ENCODE measurements around the gene SSUH2. TPM values are rescaled to one million over a fixed set of nuclear protein-coding genes. Genes with fewer than 3 reads are reported as not detected.
"Not testable (repeated sequence)": the region's sequence is repeated elsewhere in the genome, so short reads cannot be mapped to it uniquely, and the experiment has no call there.

Gene SSUH2
- total RNA-seq, 1 experiment from 2014 or later = 0.24 TPM

DNA sequence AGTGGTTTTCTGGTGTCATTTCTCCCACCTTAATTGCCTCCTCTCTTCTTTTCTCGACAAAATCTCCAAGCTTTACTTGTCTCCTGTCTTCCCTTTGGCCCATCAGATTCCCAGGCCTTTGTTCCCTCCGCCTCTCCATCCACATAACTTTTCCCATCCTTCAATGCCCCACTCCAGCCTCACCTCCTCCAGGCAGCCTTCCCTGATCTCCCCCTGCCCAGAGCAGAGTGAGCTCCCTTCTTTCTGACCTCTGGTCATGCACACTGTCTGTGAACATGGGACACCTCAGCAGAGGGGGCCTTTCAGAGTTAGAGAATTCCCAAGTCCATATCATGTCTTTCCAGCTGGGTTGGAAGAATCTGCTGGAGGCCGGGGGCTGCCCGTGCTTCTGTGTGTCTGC is 14.6 kb upstream of the SSUH2 start:
- DNase-seq (ENCODE audit: low read depth) = no peak

- peak; percentile 59 for DNase-seq (ENCODE audit: low read depth)
Measured at GRCh38 chr3:8658306-8659212, 14.0 kb upstream of the SSUH2 start.

DNA sequence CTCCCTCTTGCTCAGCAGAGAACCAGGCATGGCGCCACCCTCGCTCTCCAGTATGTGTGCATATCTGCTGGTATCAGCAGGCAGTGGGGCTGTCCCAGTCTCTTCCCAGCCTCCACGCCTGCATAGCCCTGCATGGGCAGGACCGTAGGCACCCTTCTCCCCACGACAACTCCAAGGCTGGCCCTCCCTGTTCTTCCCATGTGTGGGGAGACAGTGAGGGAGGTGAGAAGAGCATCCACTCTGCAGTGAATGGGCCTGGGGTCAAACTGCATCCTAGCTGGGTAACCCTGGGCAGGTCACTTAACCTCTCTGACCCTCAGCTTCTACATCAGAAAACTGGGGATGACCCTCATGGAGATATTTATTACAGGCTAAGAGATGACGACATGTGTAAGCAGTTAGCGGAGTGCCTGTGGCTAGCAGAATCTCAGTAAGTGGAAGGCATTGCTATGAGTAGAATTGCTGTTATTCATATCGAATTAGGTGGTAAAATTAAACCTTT is 13.3 kb upstream of the SSUH2 start:
- DNase-seq (ENCODE audit: low read depth) = no peak

DNA sequence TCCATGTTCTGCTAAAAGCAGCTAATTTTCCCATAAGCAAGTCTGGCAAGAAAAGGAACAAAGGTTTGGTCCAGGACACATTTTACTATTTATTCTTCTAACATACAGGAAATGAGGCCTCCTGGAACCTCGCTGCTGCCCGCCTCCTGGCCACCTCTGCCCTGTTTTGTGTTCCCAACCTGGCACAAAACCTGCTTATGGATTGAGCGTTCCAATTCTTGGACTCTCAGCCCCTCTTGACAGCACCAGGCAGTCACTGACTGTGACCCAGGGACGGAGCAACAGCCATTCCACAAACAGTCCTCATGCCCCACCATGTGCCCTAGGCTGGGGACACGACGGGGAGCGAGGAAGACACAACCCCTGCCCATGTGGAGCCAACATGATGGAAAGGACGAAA is 11.6 kb upstream of the SSUH2 start:
- no peak for DNase-seq (ENCODE audit: low read depth)

- no peak for DNase-seq (ENCODE audit: low read depth)
Measured at GRCh38 chr3:8655387-8655835, 10.8 kb upstream of the SSUH2 start.

- not testable (repeated sequence) for DNase-seq (ENCODE audit: low read depth)
Measured at GRCh38 chr3:8654572-8655329, 10.2 kb upstream of the SSUH2 start.

DNA sequence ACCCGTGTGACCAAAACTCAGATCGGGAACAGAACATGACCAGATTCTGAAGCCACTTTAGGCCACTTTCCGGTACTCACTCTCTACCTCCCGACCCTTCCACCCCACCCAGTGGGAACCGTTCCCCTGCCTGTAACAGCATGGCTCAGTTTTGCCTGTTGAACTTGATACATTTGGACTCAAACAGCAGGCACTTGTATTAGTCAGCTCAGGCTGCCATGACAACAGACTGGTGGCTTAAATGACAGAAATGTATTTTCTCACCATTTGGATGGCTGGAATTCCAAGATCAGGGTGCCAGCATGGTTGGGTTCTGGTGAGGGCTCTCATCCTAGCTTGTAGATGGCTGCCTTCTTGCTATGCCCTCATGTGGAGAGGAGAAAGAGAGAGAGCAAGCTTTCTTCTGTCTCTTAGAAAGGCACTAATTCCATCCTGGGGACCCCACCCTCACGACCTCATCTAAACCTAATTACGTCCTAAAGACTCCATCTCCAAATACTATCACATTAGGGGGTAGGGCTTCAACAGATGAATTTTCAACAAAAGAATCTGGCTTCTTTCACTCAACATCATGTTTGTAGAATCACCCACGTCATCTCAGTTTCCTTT is 9.3 kb upstream of the SSUH2 start:
- peak; percentile 14 for DNase-seq (ENCODE audit: low read depth)

DNA sequence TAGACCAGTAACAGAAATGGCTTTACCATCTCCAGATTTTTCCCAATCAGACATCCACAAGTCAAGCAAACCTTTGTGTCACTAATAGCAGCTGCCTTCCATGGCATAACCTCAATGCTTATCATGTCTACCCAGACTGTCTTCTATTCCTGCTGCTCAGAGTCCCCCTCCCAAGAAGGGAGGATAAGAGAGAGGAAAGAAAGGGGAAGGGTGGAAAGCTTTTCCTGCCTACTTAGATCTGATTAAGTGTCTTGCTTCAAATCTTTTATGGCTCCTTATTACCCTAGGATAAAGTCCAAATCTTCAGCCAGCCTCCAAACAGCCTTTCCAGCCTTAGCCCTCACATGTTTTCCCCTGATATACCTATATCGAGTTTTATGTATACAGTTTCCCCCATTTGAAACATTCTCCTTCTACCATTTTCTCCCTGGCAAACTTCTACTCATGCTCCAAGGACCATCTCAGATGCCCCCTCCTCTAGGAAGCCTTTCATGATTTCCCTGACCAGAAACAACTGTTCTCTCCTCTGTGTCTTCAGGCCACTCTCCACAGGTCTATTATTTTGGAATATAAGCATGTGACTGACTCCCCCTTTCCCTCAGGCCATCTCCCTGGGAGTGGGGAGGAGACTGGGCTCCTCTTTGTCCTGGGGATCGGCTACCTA is 7.9 kb upstream of the SSUH2 start:
- no peak for DNase-seq (ENCODE audit: low read depth)

DNA sequence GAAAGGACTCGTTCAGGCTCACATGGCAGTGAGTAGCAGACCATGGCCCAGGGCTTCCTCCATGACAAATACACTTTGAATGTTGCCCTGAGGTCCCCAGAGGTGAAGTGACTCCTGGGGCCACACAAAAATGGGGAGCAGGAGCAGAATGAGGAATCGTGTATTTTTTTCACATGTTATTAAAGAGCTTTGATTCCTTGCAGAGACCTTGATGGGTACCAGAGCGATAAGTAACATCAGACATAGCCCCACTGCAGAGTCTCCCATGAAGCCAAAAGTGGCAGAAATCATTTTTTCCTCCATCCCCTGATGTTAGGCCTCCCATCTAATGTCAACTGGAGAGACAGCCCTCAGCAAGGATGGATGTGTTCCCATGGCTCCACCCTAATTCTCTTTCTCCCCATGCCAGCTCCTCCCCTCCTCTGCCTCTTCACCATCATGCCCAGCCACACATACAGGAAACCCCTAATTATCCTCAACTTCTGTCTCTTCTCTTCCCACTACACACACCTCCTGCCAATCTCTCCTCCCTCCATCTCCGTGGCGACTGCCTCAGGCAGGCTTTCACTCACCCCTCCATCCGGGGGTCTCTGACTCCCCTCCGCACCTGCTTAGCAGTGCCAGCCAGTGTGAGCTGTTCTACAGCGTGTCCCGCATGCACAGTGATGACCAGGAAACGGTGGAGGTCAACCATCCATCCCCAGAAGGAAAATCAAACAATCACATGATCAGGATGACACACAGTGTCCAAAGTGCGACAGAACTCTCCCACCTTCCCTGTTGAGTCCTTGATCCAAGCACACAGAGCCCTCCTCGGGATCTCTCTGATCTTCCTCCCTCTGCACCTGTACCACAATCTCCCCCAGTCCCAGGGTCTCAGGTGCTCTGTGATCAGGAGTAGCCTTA is 7.1 kb upstream of the SSUH2 start:
- DNase-seq (ENCODE audit: low read depth) = no peak

DNA sequence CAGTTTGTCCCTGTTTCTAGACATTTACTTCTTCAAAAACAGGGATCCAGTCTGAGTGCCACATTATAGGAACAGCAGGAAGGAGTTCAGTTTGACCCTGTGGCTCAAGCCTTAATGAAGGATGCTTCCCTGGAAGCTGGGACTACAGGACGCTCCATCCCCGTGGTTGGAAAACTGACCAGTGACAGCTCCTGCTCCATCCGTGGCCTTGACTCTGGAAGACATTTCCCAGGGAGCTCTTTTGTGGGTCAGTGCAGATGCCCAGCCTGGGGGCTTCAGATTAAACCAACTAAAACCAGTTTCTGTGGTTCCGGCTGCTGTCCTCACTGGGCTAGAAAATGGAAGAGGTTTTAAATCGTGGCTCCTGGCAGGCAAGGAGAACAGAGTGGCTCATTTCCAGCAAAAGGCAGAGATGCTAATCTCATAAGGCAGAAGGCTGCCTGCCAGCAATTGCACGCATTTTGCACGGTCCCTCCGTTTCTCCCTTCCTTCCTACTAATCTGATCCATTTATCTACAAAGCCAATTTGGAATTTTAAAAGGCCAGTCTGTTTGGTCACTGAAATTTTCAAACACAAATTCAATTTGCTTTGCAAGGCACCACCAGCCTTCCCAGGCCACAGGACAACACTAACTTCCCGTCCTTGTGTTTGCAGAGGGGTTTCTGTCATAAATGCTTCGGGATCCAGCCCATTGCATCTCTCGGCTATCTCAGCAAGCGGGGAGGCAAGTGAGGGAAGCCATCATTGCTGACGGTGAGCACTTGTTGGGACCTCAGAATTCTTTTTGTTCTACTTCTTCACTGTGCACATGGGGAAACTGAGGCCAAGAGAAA is 6.2 kb upstream of the SSUH2 start:
- peak; percentile 56 for DNase-seq (ENCODE audit: low read depth)

GRCh38 chr3:8649757-8650156 is 5.2 kb upstream of the SSUH2 start:
- DNase-seq (ENCODE audit: low read depth) = no peak

- DNase-seq (ENCODE audit: low read depth) = no peak
Measured at GRCh38 chr3:8648909-8649741, 4.5 kb upstream of the SSUH2 start.

- DNase-seq (ENCODE audit: low read depth) = no peak
Measured at GRCh38 chr3:8647137-8647985, 2.8 kb upstream of the SSUH2 start.

GRCh38 chr3:8646313-8646938 is 1.8 kb upstream of the SSUH2 start:
- DNase-seq (ENCODE audit: low read depth) = no peak

DNA sequence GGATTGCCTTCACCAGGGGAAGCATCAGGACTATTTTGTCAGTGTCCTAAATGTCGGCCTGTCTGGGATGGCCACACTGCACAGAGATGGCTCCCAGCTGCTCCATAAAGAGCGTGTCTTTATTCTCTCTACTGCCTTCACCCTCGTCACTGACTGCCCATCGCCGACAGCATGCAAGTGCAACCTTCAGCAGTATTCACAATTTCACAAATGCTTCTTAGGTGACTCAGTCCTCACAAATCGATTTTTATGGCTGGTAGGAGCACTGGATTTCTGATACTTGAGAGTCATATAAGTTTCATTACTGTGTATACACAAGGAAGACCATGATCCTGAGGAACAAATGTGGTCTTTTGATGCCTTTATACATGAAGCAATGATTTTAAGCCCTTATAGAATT is 1.1 kb upstream of the SSUH2 start:
- DNase-seq (ENCODE audit: low read depth) = no peak

DNA sequence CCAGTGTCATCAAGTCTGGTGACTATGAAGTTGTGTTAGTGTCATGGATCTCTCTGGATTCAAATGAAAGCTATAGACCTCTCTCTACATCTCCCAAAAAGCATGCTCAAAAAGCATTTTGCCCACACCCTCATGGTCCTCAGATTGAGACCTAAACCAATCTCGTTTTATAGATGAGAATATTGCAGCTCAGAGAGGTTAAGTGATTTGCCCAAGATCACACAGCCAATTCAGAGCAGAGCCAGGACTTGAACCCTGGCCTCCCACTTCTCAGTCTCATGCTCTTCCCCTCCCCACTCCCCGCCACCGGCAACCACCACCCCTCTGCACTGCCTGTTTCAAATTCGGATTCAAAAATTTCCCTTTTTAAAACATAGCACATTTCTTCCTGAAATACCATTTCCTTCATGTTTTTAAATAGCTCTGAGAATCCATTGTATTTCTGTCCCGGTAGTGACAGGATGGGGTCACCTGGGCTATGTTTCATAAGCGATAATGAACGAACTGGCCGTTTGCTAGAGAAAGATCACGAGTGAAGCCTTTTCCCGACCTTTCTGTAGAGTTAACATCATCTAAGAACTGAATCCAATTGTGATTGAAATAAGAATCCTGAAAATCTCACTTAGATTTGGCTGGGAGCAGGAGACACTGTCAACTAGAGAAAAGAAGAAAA is 769 bp downstream of the SSUH2 start:
- no peak for DNase-seq (ENCODE audit: low read depth)

- DNase-seq (ENCODE audit: low read depth) = no peak
Measured at GRCh38 chr3:8642001-8642400, 2.6 kb downstream of the SSUH2 start.

Measured in RPMI7951 (cell line).